Measurements from ENCODE around the gene ASB11.

ASB11 gene

GRCh38 chrX:15242899-15243555 is 72.4 kb downstream of the ASB11 start:
- in situ Hi-C loops (cut with HindIII; ENCODE audit: low sequenced_read_pairs): no loop called here
- peak; percentile 59 for DNase-seq (ENCODE audit: low read depth, low spot score)
- no peak overlapping the region for H3K4me3 ChIP-seq (ENCODE audit: low read depth, low read length)
- TF ChIP-seq, protein P1, sequence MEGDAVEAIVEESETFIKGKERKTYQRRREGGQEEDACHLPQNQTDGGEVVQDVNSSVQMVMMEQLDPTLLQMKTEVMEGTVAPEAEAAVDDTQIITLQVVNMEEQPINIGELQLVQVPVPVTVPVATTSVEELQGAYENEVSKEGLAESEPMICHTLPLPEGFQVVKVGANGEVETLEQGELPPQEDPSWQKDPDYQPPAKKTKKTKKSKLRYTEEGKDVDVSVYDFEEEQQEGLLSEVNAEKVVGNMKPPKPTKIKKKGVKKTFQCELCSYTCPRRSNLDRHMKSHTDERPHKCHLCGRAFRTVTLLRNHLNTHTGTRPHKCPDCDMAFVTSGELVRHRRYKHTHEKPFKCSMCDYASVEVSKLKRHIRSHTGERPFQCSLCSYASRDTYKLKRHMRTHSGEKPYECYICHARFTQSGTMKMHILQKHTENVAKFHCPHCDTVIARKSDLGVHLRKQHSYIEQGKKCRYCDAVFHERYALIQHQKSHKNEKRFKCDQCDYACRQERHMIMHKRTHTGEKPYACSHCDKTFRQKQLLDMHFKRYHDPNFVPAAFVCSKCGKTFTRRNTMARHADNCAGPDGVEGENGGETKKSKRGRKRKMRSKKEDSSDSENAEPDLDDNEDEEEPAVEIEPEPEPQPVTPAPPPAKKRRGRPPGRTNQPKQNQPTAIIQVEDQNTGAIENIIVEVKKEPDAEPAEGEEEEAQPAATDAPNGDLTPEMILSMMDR (IDR thresholded peaks at IDR 0.05; ENCODE audit: low read depth, low read length): peak; percentile 56

DNA sequence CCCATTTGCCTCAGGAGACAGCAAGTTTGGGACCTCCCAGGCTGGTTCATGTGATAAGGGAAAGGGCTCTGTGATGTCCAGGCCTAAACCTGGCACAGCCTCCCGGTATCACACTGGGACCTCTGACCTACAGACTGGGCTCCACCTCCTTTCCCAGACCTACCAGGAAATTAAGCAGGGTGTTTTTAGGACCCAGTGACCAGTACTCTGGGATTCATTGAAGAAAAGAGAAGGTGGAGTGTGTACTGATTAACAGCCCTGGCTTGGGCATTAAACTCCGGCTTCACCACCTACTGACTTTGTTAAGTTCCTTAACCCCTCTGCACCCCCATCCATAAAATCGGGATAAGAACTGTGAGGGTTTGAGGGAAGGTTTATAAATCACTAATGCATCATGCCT is 74.1 kb downstream of the ASB11 start:
- DNase-seq (ENCODE audit: low read depth, low spot score): no peak
- in situ Hi-C loops (cut with HindIII; ENCODE audit: low sequenced_read_pairs): no loop called here
- H3K4me3 ChIP-seq (ENCODE audit: low read depth, low read length): no peak overlapping the region
- TF ChIP-seq, protein P1 (IDR thresholded peaks at IDR 0.05; ENCODE audit: low read depth, low read length): no peak

GRCh38 chrX:15240414-15240813 is 75.0 kb downstream of the ASB11 start:
- in situ Hi-C loops (cut with HindIII; ENCODE audit: low sequenced_read_pairs): no loop called here
- no peak for DNase-seq (ENCODE audit: low read depth, low spot score)
- H3K4me3 ChIP-seq (ENCODE audit: low read depth, low read length): no peak overlapping the region
- TF ChIP-seq, protein P1 (IDR thresholded peaks at IDR 0.05; ENCODE audit: low read depth, low read length): no peak

GRCh38 chrX:15236146-15236545 is 79.3 kb downstream of the ASB11 start:
- TF ChIP-seq, protein P1 (IDR thresholded peaks at IDR 0.05; ENCODE audit: low read depth, low read length): no peak
- in situ Hi-C loops (cut with HindIII; ENCODE audit: low sequenced_read_pairs): no loop called here
- no peak for DNase-seq (ENCODE audit: low read depth, low spot score)
- no peak overlapping the region for H3K4me3 ChIP-seq (ENCODE audit: low read depth, low read length)

- TF ChIP-seq, protein P1 (IDR thresholded peaks at IDR 0.05; ENCODE audit: low read depth, low read length): no peak
- no peak for DNase-seq (ENCODE audit: low read depth, low spot score)
- no peak overlapping the region for H3K4me3 ChIP-seq (ENCODE audit: low read depth, low read length)
- in situ Hi-C loops (cut with HindIII; ENCODE audit: low sequenced_read_pairs): no loop called here
Measured at GRCh38 chrX:15235001-15235400, 80.4 kb downstream of the ASB11 start.

GRCh38 chrX:15233416-15234015 is 81.9 kb downstream of the ASB11 start:
- in situ Hi-C loops (cut with HindIII; ENCODE audit: low sequenced_read_pairs): no loop called here
- TF ChIP-seq, protein P1 (IDR thresholded peaks at IDR 0.05; ENCODE audit: low read depth, low read length): no peak
- no peak overlapping the region for H3K4me3 ChIP-seq (ENCODE audit: low read depth, low read length)
- DNase-seq (ENCODE audit: low read depth, low spot score): no peak
